Mesothelial cell of epicardium (in vitro differentiated cells): Measurements from ENCODE around the gene SH3GL1. TPM values are rescaled to one million over a fixed set of nuclear protein-coding genes. Genes with fewer than 3 reads are reported as not detected.

ENCODE experiments used
- DNase-seq, 2 experiments: peaks; one replicate each; pipeline ENCODE4 v3.0.0; 2021; ENCODE audit warnings: low spot score in 2 of 2; ENCODE audit not compliant: unreplicated experiment in 2 of 2
- H3K27ac Mint-ChIP-seq: 2 replicates; pipeline ENCODE4 v1.8.0; 2021; ENCODE audit warnings: mixed read lengths
- H3K27me3 Mint-ChIP-seq: 2 replicates; pipeline ENCODE4 v1.8.0; 2021; ENCODE audit warnings: low read depth, mixed read lengths
- H3K36me3 Mint-ChIP-seq: 2 replicates; pipeline ENCODE4 v1.8.0; 2021; ENCODE audit warnings: mixed read lengths
- H3K4me1 Mint-ChIP-seq: 2 replicates; pipeline ENCODE4 v1.8.0; 2021; ENCODE audit warnings: mixed read lengths
- H3K4me3 Mint-ChIP-seq: 2 replicates; pipeline ENCODE4 v1.8.0; 2021; ENCODE audit warnings: mild to moderate bottlenecking, moderate library complexity, mixed read lengths
- H3K9me3 Mint-ChIP-seq: 2 replicates; pipeline ENCODE4 v1.8.0; 2021; ENCODE audit warnings: mixed read lengths
- total RNA-seq: library from RNA; stranded (reverse); gene quantifications from 3 replicates; pipeline ENCODE4 v1.2.1, GENCODE V29; 2021
- TF ChIP-seq, protein P1 (sequence below): fragments of 200-600 bp; sonication (generic); IDR thresholded peaks from one replicate; pipeline ENCODE4 v1.5.0; 2021; ENCODE audit warnings: antibody characterized with exemption; ENCODE audit not compliant: unreplicated experiment

The SH3GL1 gene
- total RNA-seq, 1 donor from 2014 or later = 90.1 TPM

DNA sequence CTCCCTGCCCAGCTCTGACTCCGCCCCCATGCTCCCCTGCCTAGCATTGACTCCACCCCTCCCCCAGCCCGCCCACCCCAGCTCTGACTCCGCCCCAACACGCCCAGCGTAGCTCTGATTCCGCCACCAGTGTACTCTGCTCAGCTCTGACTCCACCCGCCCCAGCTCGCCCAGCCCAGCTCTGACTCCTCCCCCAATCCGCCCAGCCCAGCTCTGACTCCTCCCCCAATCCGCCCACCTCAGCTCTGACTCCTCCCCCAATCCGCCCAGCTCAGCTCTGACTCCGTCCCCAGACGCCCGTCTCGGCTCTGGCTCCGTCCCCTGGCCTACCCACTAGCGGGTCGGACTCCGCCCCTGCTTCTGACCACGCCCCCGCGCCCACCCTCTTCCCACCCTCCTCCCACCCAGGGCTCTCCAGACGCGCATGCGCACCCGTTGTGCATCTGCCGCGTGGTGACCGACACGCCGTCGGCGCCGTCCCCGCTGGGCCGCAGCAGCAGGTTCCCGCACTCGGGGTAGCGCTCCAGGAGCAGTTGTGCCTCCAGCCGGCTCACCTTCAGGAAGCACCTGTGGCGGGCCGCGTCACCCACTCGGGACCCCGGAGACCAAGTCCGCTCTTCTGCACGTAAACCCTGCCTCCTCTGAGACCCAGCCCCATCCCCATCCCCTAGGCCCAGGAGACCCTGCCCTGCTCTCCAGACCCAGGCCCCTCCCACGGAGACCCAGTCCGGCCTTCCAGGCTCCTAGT is 71.9 kb downstream of the SH3GL1 start:
- TF ChIP-seq, protein P1, sequence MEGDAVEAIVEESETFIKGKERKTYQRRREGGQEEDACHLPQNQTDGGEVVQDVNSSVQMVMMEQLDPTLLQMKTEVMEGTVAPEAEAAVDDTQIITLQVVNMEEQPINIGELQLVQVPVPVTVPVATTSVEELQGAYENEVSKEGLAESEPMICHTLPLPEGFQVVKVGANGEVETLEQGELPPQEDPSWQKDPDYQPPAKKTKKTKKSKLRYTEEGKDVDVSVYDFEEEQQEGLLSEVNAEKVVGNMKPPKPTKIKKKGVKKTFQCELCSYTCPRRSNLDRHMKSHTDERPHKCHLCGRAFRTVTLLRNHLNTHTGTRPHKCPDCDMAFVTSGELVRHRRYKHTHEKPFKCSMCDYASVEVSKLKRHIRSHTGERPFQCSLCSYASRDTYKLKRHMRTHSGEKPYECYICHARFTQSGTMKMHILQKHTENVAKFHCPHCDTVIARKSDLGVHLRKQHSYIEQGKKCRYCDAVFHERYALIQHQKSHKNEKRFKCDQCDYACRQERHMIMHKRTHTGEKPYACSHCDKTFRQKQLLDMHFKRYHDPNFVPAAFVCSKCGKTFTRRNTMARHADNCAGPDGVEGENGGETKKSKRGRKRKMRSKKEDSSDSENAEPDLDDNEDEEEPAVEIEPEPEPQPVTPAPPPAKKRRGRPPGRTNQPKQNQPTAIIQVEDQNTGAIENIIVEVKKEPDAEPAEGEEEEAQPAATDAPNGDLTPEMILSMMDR = no peak
- peak; percentile 96 to 98 for DNase-seq
- H3K4me3 Mint-ChIP-seq = peak overlapping the region; percentile 70
- H3K9me3 Mint-ChIP-seq = no peaks in the 10 kb centered on the region
- peaks cover 8% of the 10 kb centered on the region for H3K27me3 Mint-ChIP-seq
- H3K36me3 Mint-ChIP-seq = peaks cover 9% of the 10 kb centered on the region
- peaks cover 18% of the 10 kb centered on the region for H3K4me1 Mint-ChIP-seq
- peak overlapping the region; percentile 85 for H3K27ac Mint-ChIP-seq

DNA sequence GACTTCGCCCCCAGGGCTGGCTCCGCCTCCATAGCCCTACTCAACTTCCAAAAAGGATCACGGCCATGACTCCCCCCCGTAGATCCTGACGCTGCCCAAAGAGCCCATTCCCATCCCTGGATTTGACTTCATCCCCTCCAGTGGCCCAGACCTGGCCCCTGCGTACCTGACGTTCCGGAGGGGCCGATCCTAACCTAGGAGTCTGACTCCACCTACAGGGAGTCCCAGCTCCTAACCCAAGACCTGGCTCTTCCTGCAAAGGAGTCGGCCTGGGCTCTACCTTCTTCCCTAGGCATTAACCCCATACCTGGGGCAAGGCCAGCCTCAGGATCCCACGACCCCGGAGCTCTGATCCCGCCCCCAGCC is 72.5 kb downstream of the SH3GL1 start:
- H3K27me3 Mint-ChIP-seq = peaks cover 8% of the 10 kb centered on the region
- H3K27ac Mint-ChIP-seq = peak overlapping the region; percentile 88
- DNase-seq = no peak
- no peaks in the 10 kb centered on the region for H3K9me3 Mint-ChIP-seq
- TF ChIP-seq, protein P1 = no peak
- peaks cover 9% of the 10 kb centered on the region for H3K36me3 Mint-ChIP-seq
- H3K4me1 Mint-ChIP-seq = peaks cover 18% of the 10 kb centered on the region
- peak overlapping the region; percentile 70 for H3K4me3 Mint-ChIP-seq

DNA sequence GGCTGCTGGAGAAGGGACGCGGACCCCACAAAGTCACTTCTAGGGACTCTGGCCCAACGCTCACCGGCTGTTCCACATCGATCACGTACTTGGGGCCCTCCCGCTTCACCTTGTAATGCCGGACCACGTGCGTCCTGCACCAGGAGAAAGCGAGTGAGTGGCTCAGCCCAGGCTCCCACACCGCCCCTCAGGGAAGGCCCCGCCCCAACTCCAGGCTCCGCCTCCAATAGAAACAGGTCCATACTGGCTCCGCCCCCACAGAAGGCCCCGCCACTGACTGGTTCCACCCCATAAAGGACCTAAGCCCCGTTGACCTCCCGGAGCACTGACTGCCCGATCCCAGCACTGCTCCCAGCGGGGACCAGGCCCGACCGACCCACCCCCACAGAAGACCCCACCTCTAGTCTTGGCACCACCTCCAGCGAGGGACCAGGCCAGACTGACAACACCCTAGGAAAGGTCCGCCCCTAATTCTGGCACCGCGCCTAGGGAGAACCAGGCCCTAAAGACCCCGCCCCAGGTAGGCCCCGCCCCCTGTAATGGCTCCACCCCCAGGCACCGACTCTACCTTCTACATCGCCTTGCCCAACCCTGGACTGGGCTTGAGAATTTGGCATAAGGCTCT is 73.0 kb downstream of the SH3GL1 start:
- peak; percentile 71 to 85 for DNase-seq
- Mint-ChIP-seq H3K4me3 (peak overlapping the region; percentile 70), H3K9me3 (no peaks in the 10 kb centered on the region), H3K36me3 (peaks cover 9% of the 10 kb centered on the region), H3K27ac (peak overlapping the region; percentile 88), H3K27me3 (peaks cover 8% of the 10 kb centered on the region), H3K4me1 (peaks cover 18% of the 10 kb centered on the region)
- TF ChIP-seq, protein P1 = no peak

DNA sequence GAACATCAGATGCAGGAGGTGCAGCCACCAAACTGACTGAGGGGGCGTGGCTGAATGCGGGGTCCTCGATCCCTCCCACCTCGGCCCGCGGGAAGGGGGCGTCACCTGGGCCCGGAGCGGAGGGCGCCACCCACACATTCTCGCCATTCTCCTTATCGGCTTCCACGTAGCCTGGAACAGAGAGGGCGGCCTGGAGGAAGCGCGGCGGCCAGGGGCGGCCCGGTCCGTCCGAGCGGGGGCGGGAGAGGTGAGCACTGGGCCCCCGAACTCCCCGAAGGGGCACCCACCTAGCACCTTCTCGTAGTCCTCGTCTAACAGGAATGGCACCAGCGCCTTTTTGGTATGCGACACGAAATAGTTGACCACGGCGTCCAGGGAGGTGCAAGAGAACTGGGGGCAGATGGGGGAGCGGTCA is 73.5 kb downstream of the SH3GL1 start:
- peak overlapping the region; percentile 16 for H3K27ac Mint-ChIP-seq
- peak overlapping the region; percentile 70 for H3K4me3 Mint-ChIP-seq
- DNase-seq = no peak
- H3K9me3 Mint-ChIP-seq = no peaks in the 10 kb centered on the region
- TF ChIP-seq, protein P1 = no peak
- H3K4me1 Mint-ChIP-seq = peaks cover 18% of the 10 kb centered on the region
- peaks cover 8% of the 10 kb centered on the region for H3K27me3 Mint-ChIP-seq
- peaks cover 9% of the 10 kb centered on the region for H3K36me3 Mint-ChIP-seq

DNA sequence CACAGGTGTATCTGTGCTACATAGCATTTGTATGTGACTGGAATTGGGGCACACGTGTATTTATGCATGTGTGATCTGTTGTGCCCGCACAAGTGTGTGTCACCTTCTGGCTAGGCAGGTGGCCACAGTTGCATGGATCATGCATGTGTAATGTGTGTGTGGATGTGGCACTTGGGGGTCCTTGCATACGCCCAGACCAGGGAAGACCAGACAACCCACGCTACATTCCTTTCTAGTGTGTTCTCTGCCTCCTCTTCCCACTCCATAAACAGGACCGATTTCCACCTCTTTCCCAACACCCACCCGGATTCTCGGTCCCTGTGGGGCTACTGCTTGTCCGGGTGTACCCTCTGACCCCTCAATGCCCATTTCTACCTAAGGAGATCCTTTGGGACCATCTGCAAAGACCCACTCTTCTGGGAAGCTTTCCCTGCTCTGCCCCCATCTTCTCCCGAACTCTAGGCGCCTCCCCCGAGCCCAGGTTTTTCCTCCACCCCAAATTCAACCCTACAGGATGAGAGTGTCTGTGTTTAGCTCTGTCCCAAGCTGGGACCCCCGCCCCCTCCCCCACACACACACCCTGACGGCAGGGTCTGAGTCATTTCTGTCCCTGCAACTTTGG is 74.0 kb downstream of the SH3GL1 start:
- H3K36me3 Mint-ChIP-seq = peaks cover 9% of the 10 kb centered on the region
- H3K27me3 Mint-ChIP-seq = peaks cover 8% of the 10 kb centered on the region
- H3K9me3 Mint-ChIP-seq = no peaks in the 10 kb centered on the region
- H3K27ac Mint-ChIP-seq = no peak overlapping the region
- peak overlapping the region; percentile 52 for H3K4me3 Mint-ChIP-seq
- peaks cover 18% of the 10 kb centered on the region for H3K4me1 Mint-ChIP-seq
- no peak for DNase-seq
- TF ChIP-seq, protein P1 = no peak
